ENCODE measurements around the gene POLR2A.

The POLR2A gene

GRCh38 chr17:7502987-7503386, 18.8 kb downstream of the POLR2A start:
- DNase-seq (ENCODE audit: low spot score), result no peak
- no peak for FAIRE-seq

GRCh38 chr17:7503521-7503920, 19.4 kb downstream of the POLR2A start:
- FAIRE-seq (no peak), DNase-seq (ENCODE audit: low spot score) (no peak)

DNA sequence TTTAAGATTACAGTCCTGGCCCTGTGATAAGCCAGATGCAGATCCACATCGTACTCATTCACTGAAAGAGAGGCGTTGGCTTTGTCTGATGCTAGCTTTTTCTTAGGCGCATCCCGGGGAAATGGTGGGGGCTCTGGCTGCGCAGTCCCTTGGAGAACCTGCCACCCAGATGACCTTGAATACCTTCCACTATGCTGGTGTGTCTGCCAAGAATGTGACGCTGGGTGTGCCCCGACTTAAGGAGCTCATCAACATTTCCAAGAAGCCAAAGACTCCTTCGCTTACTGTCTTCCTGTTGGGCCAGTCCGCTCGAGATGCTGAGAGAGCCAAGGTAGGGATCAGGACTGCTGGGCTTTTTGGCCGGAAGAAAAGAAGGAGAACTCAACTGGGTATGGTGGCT, 24.0 kb downstream of the POLR2A start:
- no peak for DNase-seq (ENCODE audit: low spot score)
- FAIRE-seq, result no peak

GRCh38 chr17:7508846-7509245, 24.7 kb downstream of the POLR2A start:
- DNase-seq (ENCODE audit: low spot score) (no peak), FAIRE-seq (no peak)

GRCh38 chr17:7509937-7510336, 25.8 kb downstream of the POLR2A start:
- DNase-seq (ENCODE audit: low spot score), result no peak
- no peak for FAIRE-seq

DNA sequence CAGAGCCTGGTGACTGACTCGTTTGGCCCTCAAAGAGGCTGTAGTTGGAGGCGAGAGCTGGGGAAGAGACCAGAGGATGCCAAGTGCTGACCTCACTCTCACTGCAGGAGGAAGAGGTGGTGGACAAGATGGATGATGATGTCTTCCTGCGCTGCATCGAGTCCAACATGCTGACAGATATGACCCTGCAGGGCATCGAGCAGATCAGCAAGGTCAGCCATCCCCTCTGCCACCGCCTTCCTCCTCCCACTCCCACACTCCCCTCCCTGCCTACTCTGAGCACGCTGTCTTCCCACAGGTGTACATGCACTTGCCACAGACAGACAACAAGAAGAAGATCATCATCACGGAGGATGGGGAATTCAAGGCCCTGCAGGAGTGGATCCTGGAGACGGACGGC, 26.9 kb downstream of the POLR2A start:
- FAIRE-seq, result peak; percentile 5

GRCh38 chr17:7512105-7512504, 27.9 kb downstream of the POLR2A start:
- FAIRE-seq (no peak), DNase-seq (ENCODE audit: low spot score) (no peak)

More for the DNA sequence above, 26.9 kb downstream of the POLR2A start:
- DNase-seq (ENCODE audit: low spot score), result no peak

DNA sequence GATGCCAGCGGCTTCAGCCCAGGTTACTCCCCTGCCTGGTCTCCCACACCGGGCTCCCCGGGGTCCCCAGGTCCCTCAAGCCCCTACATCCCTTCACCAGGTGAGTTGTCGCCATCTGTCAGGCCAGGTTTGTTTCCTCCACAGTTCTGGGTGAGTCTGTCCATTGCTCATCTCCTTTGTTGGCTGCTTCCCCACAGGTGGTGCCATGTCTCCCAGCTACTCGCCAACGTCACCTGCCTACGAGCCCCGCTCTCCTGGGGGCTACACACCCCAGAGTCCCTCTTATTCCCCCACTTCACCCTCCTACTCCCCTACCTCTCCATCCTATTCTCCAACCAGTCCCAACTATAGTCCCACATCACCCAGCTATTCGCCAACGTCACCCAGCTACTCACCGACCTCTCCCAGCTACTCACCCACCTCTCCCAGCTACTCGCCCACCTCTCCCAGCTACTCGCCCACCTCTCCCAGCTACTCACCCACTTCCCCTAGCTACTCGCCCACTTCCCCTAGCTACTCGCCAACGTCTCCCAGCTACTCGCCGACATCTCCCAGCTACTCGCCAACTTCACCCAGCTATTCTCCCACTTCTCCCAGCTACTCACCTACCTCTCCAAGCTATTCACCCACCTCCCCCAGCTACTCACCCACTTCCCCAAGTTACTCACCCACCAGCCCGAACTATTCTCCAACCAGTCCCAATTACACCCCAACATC, 28.8 kb downstream of the POLR2A start:
- FAIRE-seq, result no peak
- no peak for DNase-seq (ENCODE audit: low spot score)

GRCh38 chr17:7513850-7514419, 29.8 kb downstream of the POLR2A start:
- FAIRE-seq (no peak), DNase-seq (ENCODE audit: low spot score) (no peak)

- no peak for DNase-seq (ENCODE audit: low spot score)
- FAIRE-seq, result no peak
Observed at GRCh38 chr17:7515911-7516610, 31.9 kb downstream of the POLR2A start.

DNA sequence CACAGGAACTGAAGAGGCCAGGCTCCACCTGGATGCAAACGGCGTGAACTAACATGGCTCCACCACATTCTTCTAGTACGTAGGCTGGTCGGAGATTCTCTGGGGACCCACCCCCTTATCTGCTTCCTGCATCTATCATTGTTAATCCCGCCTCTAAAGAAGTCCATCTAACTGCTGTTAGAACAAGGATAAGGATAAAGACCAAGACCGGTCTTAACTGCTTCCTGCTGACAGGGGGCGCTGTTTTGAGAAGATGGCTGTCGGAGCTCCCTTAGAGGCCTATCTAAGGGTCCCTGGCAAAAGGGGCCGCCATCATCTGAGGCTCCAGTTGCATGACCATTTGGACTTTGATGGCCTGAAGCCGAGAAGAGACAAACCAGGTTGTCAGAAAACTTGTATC, 38.9 kb downstream of the POLR2A start:
- FAIRE-seq (no peak), DNase-seq (ENCODE audit: low spot score) (no peak)

GRCh38 chr17:7528842-7529241, 44.7 kb downstream of the POLR2A start:
- FAIRE-seq (no peak), DNase-seq (ENCODE audit: low spot score) (no peak)

GRCh38 chr17:7530023-7530900, 46.1 kb downstream of the POLR2A start:
- no peak for FAIRE-seq

GRCh38 chr17:7538050-7538449, 53.9 kb downstream of the POLR2A start:
- DNase-seq (ENCODE audit: low spot score), result no peak
- no peak for FAIRE-seq

More at GRCh38 chr17:7530023-7530900, 46.1 kb downstream of the POLR2A start:
- DNase-seq (ENCODE audit: low spot score), result no peak

- FAIRE-seq, result no peak
- DNase-seq (ENCODE audit: low spot score), result no peak
Observed at GRCh38 chr17:7538891-7539545, 54.9 kb downstream of the POLR2A start.

DNA sequence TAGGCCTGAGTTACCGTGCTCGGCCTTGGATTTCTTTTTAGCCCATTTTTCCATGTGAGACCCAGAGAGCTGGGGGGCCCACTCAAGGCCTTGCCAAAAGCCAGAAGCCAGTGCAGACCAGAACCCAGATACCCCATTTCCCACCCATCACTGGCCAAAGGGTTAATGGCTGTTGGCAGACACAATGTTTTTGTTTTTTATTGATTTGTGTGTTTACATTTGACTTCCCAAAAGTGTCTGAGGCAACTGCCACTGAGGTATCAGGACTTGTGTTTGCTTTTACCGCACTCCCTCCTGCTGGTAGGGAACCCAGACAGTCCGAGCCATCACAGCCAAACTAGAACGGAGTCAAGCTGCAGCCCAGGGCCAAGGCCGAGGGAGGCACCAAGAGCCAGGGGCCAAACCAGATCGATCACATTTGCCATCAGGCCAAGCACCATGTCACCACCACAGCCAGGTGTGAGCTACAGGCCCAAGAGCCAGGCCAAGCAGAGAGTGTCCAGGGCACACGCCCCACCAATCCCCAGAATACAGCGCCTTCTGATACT, 57.0 kb downstream of the POLR2A start:
- no peak for DNase-seq (ENCODE audit: low spot score)
- no peak for FAIRE-seq

DNA sequence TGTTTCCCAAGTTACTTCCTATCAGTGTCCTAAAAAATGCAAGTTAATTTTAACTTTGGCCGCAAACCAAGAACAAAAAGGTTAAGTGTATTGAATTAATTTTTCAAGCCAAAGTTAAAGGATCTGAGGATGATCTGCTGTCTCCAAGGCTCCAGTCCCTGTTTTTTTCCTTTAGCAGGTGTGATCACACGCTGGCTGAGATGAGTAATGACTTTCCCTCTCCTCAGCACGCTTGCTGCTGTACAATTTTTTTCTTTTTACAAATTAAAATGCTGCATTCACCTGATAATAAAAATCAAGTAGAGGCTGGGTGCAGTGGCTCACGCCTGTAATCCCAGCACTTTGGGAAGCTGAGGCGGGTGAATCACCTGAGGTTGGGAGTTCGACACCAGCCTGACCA, 60.7 kb downstream of the POLR2A start:
- DNase-seq (ENCODE audit: low spot score) (no peak), FAIRE-seq (no peak)

DNA sequence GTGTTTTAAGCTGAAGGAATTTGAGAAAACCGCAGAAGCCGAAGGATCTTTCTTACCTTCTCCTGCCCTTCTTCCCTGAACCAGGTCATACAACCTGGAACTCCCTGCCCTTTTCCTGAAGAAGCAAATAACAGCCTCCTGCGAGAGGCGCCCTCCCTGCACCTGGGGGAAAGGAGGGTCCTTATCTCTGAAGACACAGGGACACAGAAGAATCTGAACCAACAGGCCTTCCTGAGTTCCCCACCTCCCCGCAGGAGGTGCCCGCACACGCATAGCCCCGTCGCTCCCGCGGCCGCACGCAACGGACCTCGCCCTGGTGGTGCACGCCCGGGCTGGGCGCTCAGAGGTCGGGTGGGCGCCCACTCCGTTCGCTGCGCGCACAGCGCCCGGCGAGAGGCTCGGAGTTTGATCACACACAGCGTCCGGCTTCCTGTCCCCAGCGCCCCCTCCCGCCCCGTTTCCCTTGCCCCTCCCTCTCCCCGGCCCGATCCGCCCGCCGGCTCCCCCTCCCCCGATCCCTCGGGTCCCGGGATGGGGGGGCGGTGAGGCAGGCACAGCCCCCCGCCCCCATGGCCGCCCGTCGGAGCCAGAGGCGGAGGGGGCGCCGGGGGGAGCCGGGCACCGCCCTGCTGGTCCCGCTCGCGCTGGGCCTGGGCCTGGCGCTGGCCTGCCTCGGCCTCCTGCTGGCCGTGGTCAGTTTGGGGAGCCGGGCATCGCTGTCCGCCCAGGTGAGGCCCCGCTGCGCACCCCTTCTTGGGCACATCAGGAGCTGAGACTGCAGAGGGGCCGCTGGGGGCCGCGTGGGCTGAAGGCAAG, 64.6 kb downstream of the POLR2A start, which contains the start of gene TNFSF12:
Gene TNFSF12, plus strand, starts transcription at position 474 of the 816 bp plus-strand sequence. Its CDS starts 96 bp downstream, at position 570.
- DNase-seq (ENCODE audit: low spot score) (no peak), FAIRE-seq (no peak)
